GM18505 (cell line): Measurements from ENCODE around the gene WDR88.
"Not testable (repeated sequence)": the region's sequence is repeated elsewhere in the genome, so short reads cannot be mapped to it uniquely, and the experiment has no call there.

ENCODE experiments used
- ATAC-seq: cut with Tn5 transposase; IDR thresholded peaks from one replicate; pipeline ENCODE4 v1.9.1; 2021; ENCODE audit not compliant: unreplicated experiment
- POLR2A ChIP-seq: IDR thresholded peaks from 4 replicates; pipeline ENCODE4 v1.6.1; 2011; ENCODE audit warnings: borderline replicate concordance; ENCODE audit not compliant: insufficient read depth, insufficient read length; ENCODE audit errors: extremely low read depth

Gene WDR88

DNA sequence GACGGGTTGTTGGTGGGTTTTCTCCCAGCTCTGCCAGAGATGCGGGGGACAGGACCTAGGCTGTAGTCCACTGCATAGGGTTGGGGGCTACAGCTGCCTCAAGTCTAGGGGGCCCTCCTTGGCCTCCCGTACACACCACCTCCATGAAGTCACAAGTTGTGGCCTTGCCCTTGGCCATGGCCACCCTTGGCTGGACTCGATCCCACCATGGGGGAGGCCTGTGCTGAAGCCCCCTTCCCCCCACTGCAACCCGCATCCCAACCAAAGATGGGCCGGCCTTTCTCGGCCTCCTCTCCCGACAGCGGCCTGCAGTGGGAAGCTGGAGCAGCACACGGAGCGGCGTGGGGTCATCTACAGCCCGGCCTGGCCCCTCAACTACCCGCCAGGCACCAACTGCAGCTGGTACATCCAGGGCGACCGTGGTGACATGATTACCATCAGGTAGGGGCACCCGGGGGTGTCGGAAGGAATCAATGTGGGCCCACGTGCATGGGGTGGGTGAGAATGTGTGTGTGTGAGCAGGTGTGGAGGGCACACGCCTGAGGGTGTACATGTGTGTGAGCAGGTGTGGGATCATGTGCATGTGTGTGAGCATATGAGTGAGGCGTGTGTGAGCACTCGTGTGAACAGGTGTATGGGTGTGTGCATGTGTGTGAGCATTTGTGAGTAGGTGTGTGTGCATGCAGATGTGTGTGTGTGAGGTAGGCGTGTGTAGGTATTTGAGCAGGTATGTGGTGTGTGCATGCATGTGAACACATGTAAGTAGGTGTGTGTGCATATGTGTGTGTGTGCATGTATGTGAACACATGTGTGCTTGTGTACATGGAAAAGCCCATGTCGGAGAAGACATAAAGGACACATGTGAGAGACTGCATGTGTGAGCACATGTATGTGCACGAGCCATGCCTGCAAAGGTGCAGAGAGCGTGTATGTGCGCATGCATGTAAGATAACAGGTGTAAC, 70.9 kb downstream of the WDR88 start:
- ATAC-seq: no peak
- no peak for TF ChIP-seq POLR2A

DNA sequence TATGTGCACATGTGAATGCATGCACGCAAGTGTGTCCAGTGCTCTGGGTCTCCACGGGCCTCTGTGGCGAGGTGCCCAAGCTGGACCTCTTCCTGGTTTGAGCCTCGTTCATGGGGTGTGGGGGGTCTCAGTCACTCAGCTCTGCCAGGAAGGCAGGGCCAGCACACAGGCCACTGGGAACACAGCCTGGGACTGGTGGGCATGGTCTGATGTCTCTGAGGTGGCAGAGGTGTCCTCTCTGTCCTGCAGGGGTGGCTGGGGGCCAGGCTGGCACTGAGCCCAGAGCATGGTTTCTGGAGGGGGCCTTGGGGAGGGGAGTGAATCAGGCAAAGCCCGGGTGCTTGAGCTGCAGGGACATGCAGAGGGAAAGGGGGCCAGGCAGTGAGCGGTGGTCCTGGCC, 71.6 kb downstream of the WDR88 start:
- TF ChIP-seq POLR2A: no peak
- no peak for ATAC-seq

DNA sequence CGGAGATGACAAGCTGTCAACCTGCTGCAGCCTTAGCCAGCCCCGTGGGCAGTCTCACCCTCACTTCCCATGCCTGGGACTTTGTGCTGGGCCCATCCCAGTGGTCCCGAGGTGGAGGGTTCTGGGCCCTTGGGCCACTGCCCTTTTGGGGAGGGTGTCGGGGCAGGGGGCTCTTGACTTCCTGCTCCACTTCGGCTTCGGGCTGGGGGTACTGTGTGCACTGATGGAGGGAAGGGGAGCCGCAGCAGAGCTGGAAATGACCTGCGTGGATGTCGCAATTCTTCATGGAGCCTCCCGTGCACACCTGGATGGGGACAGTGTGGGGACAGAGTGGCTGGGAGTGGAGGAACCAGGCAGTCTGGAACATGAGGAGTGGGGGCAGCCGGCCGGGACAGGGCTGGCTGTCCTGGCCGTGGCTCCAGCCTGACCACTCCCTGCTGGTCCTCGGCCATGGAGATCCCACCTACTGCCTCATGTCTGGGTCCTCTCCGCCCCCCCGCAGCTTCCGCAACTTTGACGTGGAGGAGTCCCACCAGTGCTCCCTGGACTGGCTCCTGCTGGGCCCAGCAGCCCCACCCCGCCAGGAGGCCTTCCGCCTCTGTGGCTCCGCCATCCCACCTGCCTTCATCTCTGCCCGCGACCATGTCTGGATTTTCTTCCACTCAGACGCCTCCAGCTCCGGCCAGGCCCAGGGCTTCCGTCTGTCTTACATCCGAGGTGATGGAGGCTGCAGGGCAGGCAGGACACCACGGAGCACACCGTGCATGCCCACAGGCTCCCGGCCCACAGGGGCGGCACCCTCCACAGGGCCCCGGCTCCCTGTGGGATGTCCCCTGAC, 72.4 kb downstream of the WDR88 start:
- ATAC-seq: no peak
- no peak for TF ChIP-seq POLR2A

DNA sequence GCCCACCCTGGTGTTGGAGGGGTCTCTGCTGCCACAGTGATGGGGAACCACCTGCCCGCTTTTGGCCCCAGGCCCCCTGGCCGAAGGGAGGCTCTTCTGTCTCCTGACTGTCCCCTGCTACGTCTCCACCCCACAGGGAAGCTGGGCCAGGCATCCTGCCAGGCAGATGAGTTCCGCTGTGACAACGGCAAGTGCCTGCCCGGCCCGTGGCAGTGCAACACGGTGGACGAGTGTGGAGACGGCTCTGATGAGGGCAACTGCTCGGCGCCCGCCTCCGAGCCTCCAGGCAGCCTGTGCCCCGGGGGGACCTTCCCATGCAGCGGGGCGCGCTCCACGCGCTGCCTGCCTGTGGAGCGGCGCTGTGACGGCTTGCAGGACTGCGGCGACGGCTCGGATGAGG, 73.2 kb downstream of the WDR88 start:
- ATAC-seq: no peak
- no peak for TF ChIP-seq POLR2A

DNA sequence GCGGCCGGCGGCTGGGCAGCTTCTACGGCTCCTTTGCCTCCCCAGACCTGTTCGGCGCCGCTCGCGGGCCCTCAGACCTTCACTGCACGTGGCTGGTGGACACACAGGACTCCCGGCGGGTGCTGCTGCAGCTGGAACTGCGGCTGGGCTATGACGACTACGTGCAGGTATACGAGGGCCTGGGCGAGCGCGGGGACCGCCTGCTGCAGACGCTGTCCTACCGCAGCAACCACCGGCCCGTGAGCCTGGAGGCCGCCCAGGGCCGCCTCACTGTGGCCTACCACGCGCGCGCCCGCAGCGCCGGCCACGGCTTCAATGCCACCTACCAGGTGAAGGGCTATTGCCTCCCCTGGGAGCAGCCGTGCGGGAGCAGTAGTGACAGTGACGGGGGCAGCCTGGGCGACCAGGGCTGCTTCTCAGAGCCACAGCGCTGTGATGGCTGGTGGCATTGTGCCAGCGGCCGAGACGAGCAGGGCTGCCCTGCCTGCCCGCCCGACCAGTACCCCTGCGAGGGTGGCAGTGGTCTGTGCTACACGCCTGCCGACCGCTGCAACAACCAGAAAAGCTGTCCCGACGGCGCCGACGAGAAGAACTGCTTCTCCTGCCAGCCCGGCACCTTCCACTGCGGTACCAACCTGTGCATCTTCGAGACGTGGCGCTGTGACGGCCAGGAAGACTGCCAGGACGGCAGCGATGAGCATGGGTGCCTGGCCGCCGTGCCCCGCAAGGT, 73.8 kb downstream of the WDR88 start:
- no peak for TF ChIP-seq POLR2A
- no peak for ATAC-seq

- TF ChIP-seq POLR2A: no peak
- no peak for ATAC-seq
Observed at GRCh38 chr19:33206261-33207039, 74.5 kb downstream of the WDR88 start.

DNA sequence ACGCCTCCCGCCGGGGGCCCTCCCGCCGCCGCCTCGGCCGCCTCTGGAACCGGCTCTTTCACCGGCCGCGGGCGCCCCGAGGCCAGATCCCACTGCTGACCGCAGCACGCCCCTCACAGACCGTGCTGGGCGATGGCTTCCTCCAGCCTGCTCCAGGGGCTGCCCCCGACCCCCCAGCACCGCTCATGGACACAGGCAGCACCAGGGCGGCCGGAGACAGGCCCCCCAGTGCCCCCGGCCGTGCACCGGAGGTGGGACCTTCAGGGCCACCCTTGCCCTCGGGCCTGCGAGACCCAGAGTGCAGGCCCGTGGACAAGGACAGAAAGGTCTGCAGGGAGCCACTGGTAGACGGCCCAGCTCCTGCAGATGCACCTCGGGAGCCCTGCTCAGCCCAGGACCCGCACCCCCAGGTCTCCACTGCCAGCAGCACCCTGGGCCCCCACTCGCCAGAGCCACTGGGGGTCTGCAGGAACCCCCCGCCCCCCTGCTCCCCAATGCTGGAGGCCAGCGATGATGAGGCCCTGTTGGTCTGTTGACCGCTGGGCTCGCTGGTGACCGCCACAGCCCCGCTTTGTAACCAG, 75.2 kb downstream of the WDR88 start:
- no peak for ATAC-seq
- no peak for TF ChIP-seq POLR2A

- no peak for ATAC-seq
- no peak for TF ChIP-seq POLR2A
Observed at GRCh38 chr19:33207903-33208302, 76.0 kb downstream of the WDR88 start.

DNA sequence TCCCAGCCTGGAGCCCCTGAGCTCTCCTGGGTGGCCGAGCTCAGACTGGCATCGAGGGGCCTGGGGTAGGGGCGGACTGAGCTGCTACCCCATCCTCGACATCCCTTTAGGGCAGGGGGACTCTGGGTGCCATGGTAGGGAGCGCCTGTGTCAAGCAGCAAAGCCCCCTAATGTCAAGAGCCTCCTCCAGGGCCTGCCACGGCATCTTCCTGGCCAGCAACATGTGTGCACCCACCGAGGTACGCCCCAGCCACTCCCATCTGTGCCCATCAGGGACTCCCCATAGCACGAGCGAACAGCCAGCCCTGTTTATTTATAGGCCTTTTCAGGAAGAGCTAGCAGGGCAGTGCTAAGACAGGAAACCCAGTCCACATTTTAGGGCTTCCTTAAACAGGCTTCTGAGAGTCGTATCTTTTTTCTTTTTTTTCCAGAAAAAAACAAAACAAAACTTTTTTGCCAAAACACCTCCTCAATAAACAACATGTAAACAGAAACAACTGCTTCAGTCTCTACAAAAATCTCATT, 76.5 kb downstream of the WDR88 start:
- ATAC-seq: no peak
- TF ChIP-seq POLR2A: no peak

- TF ChIP-seq POLR2A: no peak
- ATAC-seq: no peak
Observed at GRCh38 chr19:33208904-33209849, 77.3 kb downstream of the WDR88 start.

- not testable (repeated sequence) for ATAC-seq
Observed at GRCh38 chr19:33209850-33210230, 77.9 kb downstream of the WDR88 start.
